HEK293 (cell line): Measurements from ENCODE around the gene CCDC92B.

Experiments used
- KLF7 ChIP-seq: fragments of 450-650 bp; formaldehyde crosslinking; IDR thresholded peaks from 2 replicates; pipeline ENCODE4 v1.5.1; 2016; ENCODE audit warnings: missing biosample characterization, missing genetic modification characterization, borderline replicate concordance
- KLF8 ChIP-seq: fragments of 450-650 bp; formaldehyde crosslinking; IDR thresholded peaks from 2 replicates; pipeline ENCODE4 v1.5.1; 2016; ENCODE audit warnings: missing biosample characterization, missing genetic modification characterization
- SP2 ChIP-seq: fragments of 450-650 bp; formaldehyde crosslinking; IDR thresholded peaks from 2 replicates; pipeline ENCODE4 v1.5.1; 2016; ENCODE audit warnings: missing biosample characterization, missing genetic modification characterization
- SP3 ChIP-seq: fragments of 450-650 bp; formaldehyde crosslinking; IDR thresholded peaks from 2 replicates; pipeline ENCODE4 v1.5.1; 2016; ENCODE audit warnings: missing biosample characterization, missing genetic modification characterization
- SP7 ChIP-seq: fragments of 450-650 bp; formaldehyde crosslinking; IDR thresholded peaks from 2 replicates; pipeline ENCODE4 v1.5.1; 2016; ENCODE audit warnings: missing biosample characterization, missing genetic modification characterization
- ZBTB20 ChIP-seq: fragments of 450-650 bp; formaldehyde crosslinking; IDR thresholded peaks from 2 replicates; pipeline ENCODE4 v1.5.1; 2016; ENCODE audit warnings: missing biosample characterization, missing genetic modification characterization
- ZBTB8A ChIP-seq: fragments of 450-650 bp; formaldehyde crosslinking; IDR thresholded peaks from 2 replicates; pipeline ENCODE4 v1.5.1; 2016; ENCODE audit warnings: missing biosample characterization, missing genetic modification characterization
- ZNF248 ChIP-seq: fragments of 450-650 bp; formaldehyde crosslinking; IDR thresholded peaks from 2 replicates; pipeline ENCODE4 v1.5.1; 2017; ENCODE audit warnings: missing biosample characterization, missing genetic modification characterization
- ZNF341 ChIP-seq: fragments of 450-650 bp; formaldehyde crosslinking; IDR thresholded peaks from 2 replicates; pipeline ENCODE4; 2016; ENCODE audit warnings: low read depth, missing biosample characterization, missing genetic modification characterization
- ZNF354C ChIP-seq: fragments of 450-650 bp; formaldehyde crosslinking; IDR thresholded peaks from 2 replicates; pipeline ENCODE4 v1.5.1; 2016; ENCODE audit warnings: missing biosample characterization, missing genetic modification characterization, low read depth, borderline replicate concordance
- ZNF76 ChIP-seq: fragments of 450-650 bp; formaldehyde crosslinking; IDR thresholded peaks from 2 replicates; pipeline ENCODE4; 2016; ENCODE audit warnings: low read depth, missing biosample characterization, missing genetic modification characterization, borderline replicate concordance
- ZNF776 ChIP-seq: fragments of 450-650 bp; formaldehyde crosslinking; IDR thresholded peaks from 2 replicates; pipeline ENCODE4 v1.5.0; 2017; ENCODE audit warnings: missing biosample characterization, missing genetic modification characterization, borderline replicate concordance
- ZNF830 ChIP-seq: fragments of 450-650 bp; IDR thresholded peaks from 2 replicates; pipeline ENCODE4 v1.5.0; 2018; ENCODE audit warnings: missing biosample characterization, missing genetic modification characterization, low read depth, mild to moderate bottlenecking, moderate library complexity
- ZSCAN30 ChIP-seq: fragments of 450-650 bp; IDR thresholded peaks from 2 replicates; pipeline ENCODE4 v1.5.1; 2018; ENCODE audit warnings: missing biosample characterization, mild to moderate bottlenecking, missing genetic modification characterization, moderate library complexity
- TF ChIP-seq, protein P1 (sequence below): fragments of 450-650 bp; formaldehyde crosslinking; IDR thresholded peaks from 2 replicates; pipeline ENCODE4 v1.5.1; 2016; ENCODE audit warnings: missing biosample characterization, missing genetic modification characterization
- TF ChIP-seq, protein P2 (sequence below): fragments of 450-650 bp; formaldehyde crosslinking; IDR thresholded peaks from 2 replicates; pipeline ENCODE4 v1.5.1; 2016; ENCODE audit warnings: missing biosample characterization, missing genetic modification characterization
- TF ChIP-seq, protein P3 (sequence below): fragments of 450-650 bp; formaldehyde crosslinking; optimal IDR thresholded peaks from 2 replicates; pipeline ENCODE3; 2016; ENCODE audit warnings: missing biosample characterization, mild to moderate bottlenecking, missing genetic modification characterization
- TF ChIP-seq, protein P4 (sequence below): fragments of 450-650 bp; formaldehyde crosslinking; IDR thresholded peaks from 2 replicates; pipeline ENCODE4 v1.5.1; 2016; ENCODE audit warnings: missing biosample characterization, missing genetic modification characterization
- TF ChIP-seq, protein P5 (sequence below): sonication (generic); formaldehyde crosslinking; IDR thresholded peaks from 2 replicates; pipeline ENCODE4 v1.8.1; 2022; ENCODE audit warnings: mild to moderate bottlenecking, moderate library complexity, missing genetic modification reagents

The CCDC92B gene

DNA sequence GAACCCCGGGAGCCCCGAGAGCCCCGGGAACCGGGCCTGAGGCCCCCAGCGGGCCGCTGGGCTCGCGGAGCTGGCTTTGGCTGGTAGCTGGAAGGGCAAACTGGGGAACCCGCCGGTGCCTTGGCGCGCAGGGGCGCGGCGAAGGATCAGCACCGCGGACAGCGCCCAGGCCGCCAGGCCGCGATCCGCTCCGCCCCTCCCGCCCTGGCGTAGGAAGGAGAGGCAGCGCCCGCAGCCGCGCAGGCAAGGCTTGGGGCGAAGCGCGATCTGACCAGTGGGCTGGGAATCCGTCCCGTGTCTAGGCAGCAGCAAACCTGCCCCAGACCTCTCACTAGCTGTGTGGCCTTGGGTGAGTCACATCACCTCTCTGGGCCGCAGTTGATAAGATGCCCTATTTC lies 331 bp upstream of the CCDC92B start (continued):
- TF ChIP-seq ZNF354C (tag by site-specific recombination) (no peak), ZNF248 (tag by site-specific recombination) (no peak), SP7 (tag by site-specific recombination) (0 out of 2 replicates have a peak, but pooled peaks have one; percentile 28), ZNF830 (no peak), ZNF341 (tag by site-specific recombination) (peak; percentile 30; the same call in 1 of the 2 replicates), ZSCAN30 (tag by site-specific recombination) (peak; percentile 71; the same call in 1 of the 2 replicates), ZNF776 (tag by site-specific recombination) (no peak), ZNF76 (peak; percentile 48; the same call in 1 of the 2 replicates), ZBTB8A (tag by site-specific recombination) (peak; percentile 87), KLF7 (tag by site-specific recombination) (peak; percentile 25; the same call in 1 of the 2 replicates), SP3 (tag by site-specific recombination) (peak; percentile 76), SP2 (peak; percentile 46), KLF8 (peak; percentile 82), ZBTB20 (tag by site-specific recombination) (peak; percentile 20; the same call in 1 of the 2 replicates)
- TF ChIP-seq, protein P1, sequence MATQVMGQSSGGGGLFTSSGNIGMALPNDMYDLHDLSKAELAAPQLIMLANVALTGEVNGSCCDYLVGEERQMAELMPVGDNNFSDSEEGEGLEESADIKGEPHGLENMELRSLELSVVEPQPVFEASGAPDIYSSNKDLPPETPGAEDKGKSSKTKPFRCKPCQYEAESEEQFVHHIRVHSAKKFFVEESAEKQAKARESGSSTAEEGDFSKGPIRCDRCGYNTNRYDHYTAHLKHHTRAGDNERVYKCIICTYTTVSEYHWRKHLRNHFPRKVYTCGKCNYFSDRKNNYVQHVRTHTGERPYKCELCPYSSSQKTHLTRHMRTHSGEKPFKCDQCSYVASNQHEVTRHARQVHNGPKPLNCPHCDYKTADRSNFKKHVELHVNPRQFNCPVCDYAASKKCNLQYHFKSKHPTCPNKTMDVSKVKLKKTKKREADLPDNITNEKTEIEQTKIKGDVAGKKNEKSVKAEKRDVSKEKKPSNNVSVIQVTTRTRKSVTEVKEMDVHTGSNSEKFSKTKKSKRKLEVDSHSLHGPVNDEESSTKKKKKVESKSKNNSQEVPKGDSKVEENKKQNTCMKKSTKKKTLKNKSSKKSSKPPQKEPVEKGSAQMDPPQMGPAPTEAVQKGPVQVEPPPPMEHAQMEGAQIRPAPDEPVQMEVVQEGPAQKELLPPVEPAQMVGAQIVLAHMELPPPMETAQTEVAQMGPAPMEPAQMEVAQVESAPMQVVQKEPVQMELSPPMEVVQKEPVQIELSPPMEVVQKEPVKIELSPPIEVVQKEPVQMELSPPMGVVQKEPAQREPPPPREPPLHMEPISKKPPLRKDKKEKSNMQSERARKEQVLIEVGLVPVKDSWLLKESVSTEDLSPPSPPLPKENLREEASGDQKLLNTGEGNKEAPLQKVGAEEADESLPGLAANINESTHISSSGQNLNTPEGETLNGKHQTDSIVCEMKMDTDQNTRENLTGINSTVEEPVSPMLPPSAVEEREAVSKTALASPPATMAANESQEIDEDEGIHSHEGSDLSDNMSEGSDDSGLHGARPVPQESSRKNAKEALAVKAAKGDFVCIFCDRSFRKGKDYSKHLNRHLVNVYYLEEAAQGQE: peak; percentile 99
- TF ChIP-seq, protein P2, sequence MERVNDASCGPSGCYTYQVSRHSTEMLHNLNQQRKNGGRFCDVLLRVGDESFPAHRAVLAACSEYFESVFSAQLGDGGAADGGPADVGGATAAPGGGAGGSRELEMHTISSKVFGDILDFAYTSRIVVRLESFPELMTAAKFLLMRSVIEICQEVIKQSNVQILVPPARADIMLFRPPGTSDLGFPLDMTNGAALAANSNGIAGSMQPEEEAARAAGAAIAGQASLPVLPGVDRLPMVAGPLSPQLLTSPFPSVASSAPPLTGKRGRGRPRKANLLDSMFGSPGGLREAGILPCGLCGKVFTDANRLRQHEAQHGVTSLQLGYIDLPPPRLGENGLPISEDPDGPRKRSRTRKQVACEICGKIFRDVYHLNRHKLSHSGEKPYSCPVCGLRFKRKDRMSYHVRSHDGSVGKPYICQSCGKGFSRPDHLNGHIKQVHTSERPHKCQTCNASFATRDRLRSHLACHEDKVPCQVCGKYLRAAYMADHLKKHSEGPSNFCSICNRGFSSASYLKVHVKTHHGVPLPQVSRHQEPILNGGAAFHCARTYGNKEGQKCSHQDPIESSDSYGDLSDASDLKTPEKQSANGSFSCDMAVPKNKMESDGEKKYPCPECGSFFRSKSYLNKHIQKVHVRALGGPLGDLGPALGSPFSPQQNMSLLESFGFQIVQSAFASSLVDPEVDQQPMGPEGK (tag by site-specific recombination): peak; percentile 64
- TF ChIP-seq, protein P3, sequence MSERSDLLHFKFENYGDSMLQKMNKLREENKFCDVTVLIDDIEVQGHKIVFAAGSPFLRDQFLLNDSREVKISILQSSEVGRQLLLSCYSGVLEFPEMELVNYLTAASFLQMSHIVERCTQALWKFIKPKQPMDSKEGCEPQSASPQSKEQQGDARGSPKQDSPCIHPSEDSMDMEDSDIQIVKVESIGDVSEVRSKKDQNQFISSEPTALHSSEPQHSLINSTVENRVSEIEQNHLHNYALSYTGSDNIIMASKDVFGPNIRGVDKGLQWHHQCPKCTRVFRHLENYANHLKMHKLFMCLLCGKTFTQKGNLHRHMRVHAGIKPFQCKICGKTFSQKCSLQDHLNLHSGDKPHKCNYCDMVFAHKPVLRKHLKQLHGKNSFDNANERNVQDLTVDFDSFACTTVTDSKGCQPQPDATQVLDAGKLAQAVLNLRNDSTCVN (tag by site-specific recombination): peak; percentile 78
- TF ChIP-seq, protein P4, sequence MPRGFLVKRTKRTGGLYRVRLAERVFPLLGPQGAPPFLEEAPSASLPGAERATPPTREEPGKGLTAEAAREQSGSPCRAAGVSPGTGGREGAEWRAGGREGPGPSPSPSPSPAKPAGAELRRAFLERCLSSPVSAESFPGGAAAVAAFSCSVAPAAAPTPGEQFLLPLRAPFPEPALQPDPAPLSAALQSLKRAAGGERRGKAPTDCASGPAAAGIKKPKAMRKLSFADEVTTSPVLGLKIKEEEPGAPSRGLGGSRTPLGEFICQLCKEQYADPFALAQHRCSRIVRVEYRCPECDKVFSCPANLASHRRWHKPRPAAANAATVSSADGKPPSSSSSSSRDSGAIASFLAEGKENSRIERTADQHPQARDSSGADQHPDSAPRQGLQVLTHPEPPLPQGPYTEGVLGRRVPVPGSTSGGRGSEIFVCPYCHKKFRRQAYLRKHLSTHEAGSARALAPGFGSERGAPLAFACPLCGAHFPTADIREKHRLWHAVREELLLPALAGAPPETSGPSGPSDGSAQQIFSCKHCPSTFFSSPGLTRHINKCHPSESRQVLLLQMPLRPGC (tag by site-specific recombination): no peak
- TF ChIP-seq, protein P5, sequence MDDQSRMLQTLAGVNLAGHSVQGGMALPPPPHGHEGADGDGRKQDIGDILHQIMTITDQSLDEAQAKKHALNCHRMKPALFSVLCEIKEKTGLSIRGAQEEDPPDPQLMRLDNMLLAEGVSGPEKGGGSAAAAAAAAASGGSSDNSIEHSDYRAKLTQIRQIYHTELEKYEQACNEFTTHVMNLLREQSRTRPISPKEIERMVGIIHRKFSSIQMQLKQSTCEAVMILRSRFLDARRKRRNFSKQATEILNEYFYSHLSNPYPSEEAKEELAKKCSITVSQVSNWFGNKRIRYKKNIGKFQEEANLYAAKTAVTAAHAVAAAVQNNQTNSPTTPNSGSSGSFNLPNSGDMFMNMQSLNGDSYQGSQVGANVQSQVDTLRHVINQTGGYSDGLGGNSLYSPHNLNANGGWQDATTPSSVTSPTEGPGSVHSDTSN: peak; percentile 98
- TF ChIP-seq, all 188 proteins: peak for 35
